Trophoblast cell (in vitro differentiated cells and primary cell): Measurements from ENCODE around the gene ACSBG1.

Experiments used
- DNase-seq, 2 donors: peaks; one replicate each; pipeline ENCODE4 v3.0.0-alpha.2; 2016
- H2AFZ ChIP-seq: 2 replicates; pipeline ENCODE4 v1.6.1; 2013; ENCODE audit warnings: low read length, moderate library complexity, mild to moderate bottlenecking; ENCODE audit not compliant: insufficient read depth, poor library complexity
- H2AK5ac ChIP-seq: 2 replicates; pipeline ENCODE4 v1.6.1; 2013; ENCODE audit warnings: mild to moderate bottlenecking, low read length
- H2BK120ac ChIP-seq: 2 replicates; pipeline ENCODE4 v1.6.1; 2013; ENCODE audit warnings: low read length, mild to moderate bottlenecking, moderate library complexity; ENCODE audit not compliant: insufficient read depth, poor library complexity
- H2BK12ac ChIP-seq: 2 replicates; pipeline ENCODE4 v1.6.1; 2013; ENCODE audit warnings: mild to moderate bottlenecking, low read length, moderate library complexity
- H2BK5ac ChIP-seq: 2 replicates; pipeline ENCODE4 v1.6.1; 2013; ENCODE audit warnings: low read length, low read depth, moderate library complexity, mild to moderate bottlenecking; ENCODE audit not compliant: poor library complexity
- H3K14ac ChIP-seq: 2 replicates; pipeline ENCODE4 v1.6.1; 2013; ENCODE audit warnings: mild to moderate bottlenecking, low read length
- H3K18ac ChIP-seq: 2 replicates; pipeline ENCODE4 v1.6.1; 2013; ENCODE audit warnings: mild to moderate bottlenecking, low read length
- H3K23ac ChIP-seq: 2 replicates; pipeline ENCODE4 v1.6.1; 2013; ENCODE audit warnings: low read length
- H3K27ac ChIP-seq: 2 replicates; pipeline ENCODE4 v1.5.1; 2013; ENCODE audit warnings: low read depth, mild to moderate bottlenecking, inconsistent platforms, low read length, moderate library complexity
- H3K27me3 ChIP-seq: 2 replicates; pipeline ENCODE4 v1.6.1; 2013; ENCODE audit warnings: inconsistent platforms, mild to moderate bottlenecking, low read length, moderate library complexity; ENCODE audit not compliant: insufficient read depth
- H3K36me3 ChIP-seq, 2 experiments: 1 replicate in 1 of 2; 2 replicates in 1 of 2; pipeline ENCODE4 v1.6.1; 2013; ENCODE audit warnings: low read length in 2 of 2, mild to moderate bottlenecking in 2 of 2, moderate library complexity in 1 of 2; ENCODE audit not compliant: insufficient read depth in 2 of 2, control insufficient read depth in 1 of 2
- H3K4ac ChIP-seq: 2 replicates; pipeline ENCODE4 v1.6.1; 2013; ENCODE audit warnings: low read depth, mild to moderate bottlenecking, low read length, moderate library complexity
- H3K4me1 ChIP-seq, 2 experiments: 1 replicate in 1 of 2; 2 replicates in 1 of 2; pipeline ENCODE4 v1.6.1; 2013; ENCODE audit warnings: low read length in 2 of 2, mild to moderate bottlenecking in 2 of 2, moderate library complexity in 1 of 2; ENCODE audit not compliant: insufficient read depth in 2 of 2, control insufficient read depth in 1 of 2
- H3K4me2 ChIP-seq: 2 replicates; pipeline ENCODE4 v1.6.1; 2013; ENCODE audit warnings: inconsistent platforms, mild to moderate bottlenecking, low read length, moderate library complexity
- H3K4me3 ChIP-seq: 2 replicates; pipeline ENCODE4 v1.5.1; 2013; ENCODE audit warnings: mild to moderate bottlenecking, low read depth, low read length, inconsistent platforms
- H3K79me1 ChIP-seq: one replicate; pipeline ENCODE4 v1.6.1; 2013; ENCODE audit warnings: low read length
- H3K79me2 ChIP-seq: 2 replicates; pipeline ENCODE4 v1.6.1; 2013; ENCODE audit warnings: low read length, mild to moderate bottlenecking; ENCODE audit not compliant: control insufficient read depth, insufficient read depth, poor library complexity
- H3K9ac ChIP-seq: 2 replicates; pipeline ENCODE4 v1.6.1; 2013; ENCODE audit warnings: mild to moderate bottlenecking, low read length
- H3K9me3 ChIP-seq: 2 replicates; pipeline ENCODE4 v1.6.1; 2013; ENCODE audit warnings: low read depth, mild to moderate bottlenecking, control low read depth, inconsistent platforms, low read length; ENCODE audit not compliant: insufficient read depth
- H4K12ac ChIP-seq: 2 replicates; pipeline ENCODE4 v1.6.1; 2013; ENCODE audit warnings: low read depth, mild to moderate bottlenecking, low read length, moderate library complexity
- H4K8ac ChIP-seq: 2 replicates; pipeline ENCODE4 v1.6.1; 2013; ENCODE audit warnings: low read depth, mild to moderate bottlenecking, low read length, moderate library complexity
- H4K91ac ChIP-seq: one replicate; pipeline ENCODE4 v1.6.1; 2013; ENCODE audit warnings: low read depth, mild to moderate bottlenecking, low read length, moderate library complexity
- WGBS: extraction: QIAGEN DNeasy Blood & Tissue Kit; methylation state at CpG from one replicate; pipeline ENCODE4 v1.1.7; 2013; ENCODE audit warnings: missing lambda C conversion rate; ENCODE audit not compliant: insufficient read length, insufficient coverage; ENCODE audit errors: extremely low coverage; 5-methylcytosine and 5-hydroxymethylcytosine counted together

The ACSBG1 gene

DNA sequence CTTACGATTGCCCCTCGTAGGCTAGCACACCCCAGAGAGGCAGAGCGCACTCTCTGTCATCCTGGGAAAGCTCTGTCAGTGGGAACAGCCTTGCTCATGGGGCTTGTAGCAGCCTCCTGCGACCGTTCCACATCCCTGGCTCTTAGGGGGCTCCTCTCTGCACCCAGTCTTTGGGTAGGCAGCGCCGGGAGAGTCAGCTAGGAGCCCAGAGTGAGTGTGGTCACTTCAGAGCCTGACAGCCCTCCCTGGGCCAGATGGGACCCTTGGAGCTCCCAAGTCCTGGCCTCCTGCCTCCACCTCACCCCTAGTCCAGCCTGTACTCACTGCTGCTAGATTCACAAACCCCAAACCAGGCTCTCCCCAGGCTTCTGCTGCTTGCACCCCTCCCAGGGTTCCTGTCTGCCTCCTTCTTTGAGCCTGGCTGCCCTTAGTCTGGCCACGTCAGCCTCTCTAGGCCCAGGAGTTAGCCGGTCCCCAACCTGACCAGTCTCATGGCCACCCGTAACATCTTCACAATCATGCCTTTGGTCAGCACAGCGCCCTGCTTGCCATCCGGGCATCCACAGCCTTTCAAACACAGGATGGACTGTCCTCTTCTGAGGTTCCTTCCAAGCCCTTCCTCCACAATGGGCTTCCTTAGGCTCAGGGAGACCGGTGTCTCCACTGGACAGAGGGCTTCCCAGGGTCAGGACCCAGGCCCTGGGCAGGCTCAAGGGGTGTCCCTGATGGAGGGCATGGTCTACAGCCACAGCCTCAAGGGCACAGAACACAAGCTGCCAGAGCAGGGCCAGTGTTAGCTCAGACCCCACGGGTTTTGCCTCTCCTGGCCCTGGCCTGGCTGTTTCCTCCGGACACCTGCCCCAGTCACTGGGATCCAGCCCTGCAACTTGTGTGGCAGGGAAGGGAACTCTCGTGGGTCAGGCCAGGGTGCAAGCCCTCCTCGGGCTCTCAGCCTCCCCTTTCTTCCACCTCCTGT is 4.6 kb downstream of the ACSBG1 start:
- DNase-seq: no peak
- Histone ChIP-seq H3K4ac (no peak overlapping the region), H3K9me3 (no peaks in the 10 kb centered on the region), H3K18ac (no peak overlapping the region), H3K27me3 (no peaks in the 10 kb centered on the region), H2AFZ (no peak overlapping the region), H3K14ac (no peak overlapping the region), H3K27ac (no peak overlapping the region), H3K4me1 (no peaks in the 10 kb centered on the region), H3K36me3 (no peaks in the 10 kb centered on the region), H2BK12ac (no peak overlapping the region), H3K4me3 (no peak overlapping the region), H3K79me2 (no peaks in the 10 kb centered on the region), H3K4me2 (no peak overlapping the region), H3K23ac (no peak overlapping the region), H2BK5ac (no peak overlapping the region), H4K8ac (no peak overlapping the region), H2AK5ac (no peak overlapping the region), H2BK120ac (no peak overlapping the region), H3K9ac (no peak overlapping the region), H4K91ac (no peak overlapping the region), H4K12ac (no peak overlapping the region), H3K79me1 (no peaks in the 10 kb centered on the region)
- WGBS: no CpG with 5 or more reads among the region's 17 CpGs

DNA sequence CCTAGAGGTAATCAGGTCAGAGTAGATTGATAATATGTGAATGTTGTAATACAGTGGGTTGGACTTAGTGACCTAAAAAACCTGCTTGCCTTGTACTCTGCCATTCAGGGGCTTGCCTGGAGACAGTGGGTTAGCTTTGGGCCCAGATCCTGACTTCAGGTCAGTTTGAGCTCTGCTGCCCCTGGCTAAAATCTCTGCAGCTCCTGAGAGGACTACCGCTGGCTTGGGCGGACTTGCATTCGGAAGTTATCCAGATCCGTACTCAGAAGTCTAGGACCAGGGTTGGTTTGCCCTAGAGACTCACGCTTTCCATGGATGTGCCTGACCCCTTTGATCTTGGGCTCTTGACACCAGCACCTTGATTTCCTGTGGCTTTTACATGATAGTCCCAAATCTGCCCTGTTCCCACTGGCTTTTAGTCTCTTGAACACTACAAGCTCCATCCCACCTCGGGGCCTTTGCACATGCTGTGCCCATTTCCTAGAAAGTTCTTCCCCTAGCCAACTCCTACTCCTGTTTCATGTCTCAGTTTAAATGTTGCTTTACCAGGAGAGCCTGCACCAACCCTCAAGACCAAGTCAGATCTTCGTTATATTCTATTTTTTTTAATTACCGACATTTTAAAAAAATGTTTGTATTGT is 5.9 kb downstream of the ACSBG1 start:
- H3K14ac ChIP-seq: no peak overlapping the region
- H3K36me3 ChIP-seq: no peaks in the 10 kb centered on the region
- H3K79me1 ChIP-seq: no peaks in the 10 kb centered on the region
- H2AFZ ChIP-seq: no peak overlapping the region
- no peak for DNase-seq
- no peak overlapping the region for H2BK12ac ChIP-seq
- no peaks in the 10 kb centered on the region for H3K9me3 ChIP-seq
- H3K4me3 ChIP-seq: no peak overlapping the region
- no peak overlapping the region for H3K23ac ChIP-seq
- no peak overlapping the region for H4K91ac ChIP-seq
- H3K9ac ChIP-seq: no peak overlapping the region
- no peak overlapping the region for H3K4me2 ChIP-seq
- no peak overlapping the region for H4K8ac ChIP-seq
- no CpG with 5 or more reads among the region's 8 CpGs for WGBS
- no peak overlapping the region for H2BK120ac ChIP-seq
- no peak overlapping the region for H4K12ac ChIP-seq
- H3K4ac ChIP-seq: no peak overlapping the region
- no peaks in the 10 kb centered on the region for H3K79me2 ChIP-seq
- H3K27ac ChIP-seq: no peak overlapping the region
- no peaks in the 10 kb centered on the region for H3K4me1 ChIP-seq
- H3K27me3 ChIP-seq: no peaks in the 10 kb centered on the region
- no peak overlapping the region for H2AK5ac ChIP-seq
- no peak overlapping the region for H2BK5ac ChIP-seq
- no peak overlapping the region for H3K18ac ChIP-seq

- Histone ChIP-seq H3K27ac (no peak overlapping the region), H3K14ac (no peak overlapping the region), H2AK5ac (no peak overlapping the region), H3K4me2 (no peak overlapping the region), H2BK120ac (no peak overlapping the region), H3K79me1 (no peaks in the 10 kb centered on the region), H4K91ac (no peak overlapping the region), H2BK5ac (no peak overlapping the region), H4K8ac (no peak overlapping the region), H3K36me3 (no peaks in the 10 kb centered on the region), H2BK12ac (no peak overlapping the region), H3K9me3 (no peaks in the 10 kb centered on the region), H3K4me1 (no peaks in the 10 kb centered on the region), H3K79me2 (no peaks in the 10 kb centered on the region), H2AFZ (no peak overlapping the region), H3K4ac (no peak overlapping the region), H3K18ac (no peak overlapping the region), H3K9ac (no peak overlapping the region), H3K23ac (no peak overlapping the region), H3K27me3 (no peaks in the 10 kb centered on the region), H4K12ac (no peak overlapping the region), H3K4me3 (no peak overlapping the region)
- WGBS: no CpG with 5 or more reads among the region's 3 CpGs
- DNase-seq: no peak
Observed at GRCh38 chr15:78225783-78226541, 8.4 kb downstream of the ACSBG1 start.

GRCh38 chr15:78224023-78224411 is 10.3 kb downstream of the ACSBG1 start:
- H3K36me3 ChIP-seq: no peaks in the 10 kb centered on the region
- no peak overlapping the region for H3K4ac ChIP-seq
- no peak overlapping the region for H3K4me2 ChIP-seq
- H3K27me3 ChIP-seq: no peaks in the 10 kb centered on the region
- no peak overlapping the region for H2BK5ac ChIP-seq
- H3K9ac ChIP-seq: no peak overlapping the region
- H3K79me2 ChIP-seq: no peaks in the 10 kb centered on the region
- no peak overlapping the region for H3K18ac ChIP-seq
- H3K14ac ChIP-seq: no peak overlapping the region
- no peak overlapping the region for H3K27ac ChIP-seq
- no peak overlapping the region for H4K12ac ChIP-seq
- no peak overlapping the region for H4K8ac ChIP-seq
- H3K23ac ChIP-seq: no peak overlapping the region
- no peaks in the 10 kb centered on the region for H3K79me1 ChIP-seq
- DNase-seq: no peak
- no peak overlapping the region for H2AK5ac ChIP-seq
- H3K4me3 ChIP-seq: no peak overlapping the region
- no CpG with 5 or more reads among the region's 2 CpGs for WGBS
- no peak overlapping the region for H4K91ac ChIP-seq
- no peak overlapping the region for H2BK120ac ChIP-seq
- no peak overlapping the region for H2AFZ ChIP-seq
- H3K4me1 ChIP-seq: no peaks in the 10 kb centered on the region
- no peaks in the 10 kb centered on the region for H3K9me3 ChIP-seq
- H2BK12ac ChIP-seq: no peak overlapping the region
